SK-N-SH treated with all-trans-retinoic acid at 6 μM for 48 hours (cell line): ENCODE results near the gene FHIT.

Experiments used
- ISL1 ChIP-seq: fragments of 250-450 bp; sonication (Bioruptor Pico); IDR thresholded peaks from 2 replicates; pipeline ENCODE4 v2.1.2; 2022; ENCODE audit warnings: mild to moderate bottlenecking, moderate library complexity
- RARB ChIP-seq: fragments of 250-450 bp; sonication (Bioruptor Pico); IDR thresholded peaks from 2 replicates; pipeline ENCODE4 v1.8.0; 2021; ENCODE audit warnings: mild to moderate bottlenecking, moderate library complexity
- ZFP30 ChIP-seq: fragments of 450-650 bp; formaldehyde crosslinking; IDR thresholded peaks from 2 replicates; pipeline ENCODE4 v1.5.0; 2022; ENCODE audit warnings: mild to moderate bottlenecking, moderate library complexity

- no peak for TF ChIP-seq ISL1 (CRISPR knock-in tag)
- no peak for TF ChIP-seq RARB (CRISPR knock-in tag)
- no peak for TF ChIP-seq ZFP30 (CRISPR knock-in tag)
Observed at GRCh38 chr3:60512506-60512905, 738.7 kb downstream of the FHIT start.
